Measurements from ENCODE around the gene CDKAL1.

- no peak for TF ChIP-seq CTCF (IDR thresholded peaks at IDR 0.05 in 2 of 3, conservative IDR thresholded peaks at IDR 0.05 in 1 of 3; ENCODE audit: control insufficient read depth in 2 of 3, extremely low read depth in 1 of 3, insufficient read depth in 1 of 3, low read depth in 3 of 3, low read length in 3 of 3)
- TF ChIP-seq HDAC2 (IDR thresholded peaks at IDR 0.05) = no peak
- TF ChIP-seq POLR2AphosphoS5 (IDR thresholded peaks at IDR 0.05; ENCODE audit: low read length) = no peak
- no peak for TF ChIP-seq CREM (IDR thresholded peaks at IDR 0.05; ENCODE audit: low read depth)
- no peak for TF ChIP-seq KDM1A (IDR thresholded peaks at IDR 0.05; ENCODE audit: borderline replicate concordance)
Measured at GRCh38 chr6:21189759-21190158, 655.5 kb downstream of the CDKAL1 start.
